Vagina (tissue), 2 donors: ENCODE data around the gene ILF3.

ENCODE experiments used
- CTCF ChIP-seq, 3 experiments: fragments of 450-650 bp in 2 of 3; fragments of 200-600 bp in 1 of 3; sonication (generic) in 1 of 3; IDR thresholded peaks; one replicate each; pipeline ENCODE4 v1.5.1; 2017 to 2019; ENCODE audit warnings: antibody characterized with exemption in 3 of 3, mild to moderate bottlenecking in 2 of 3, moderate library complexity in 2 of 3
- POLR2A ChIP-seq, 2 donors: fragments of 450-650 bp; IDR thresholded peaks; one replicate each; pipeline ENCODE4 v1.6.1; 2017; ENCODE audit warnings: antibody characterized with exemption in 2 of 2, mild to moderate bottlenecking in 2 of 2, moderate library complexity in 2 of 2
- POLR2AphosphoS5 ChIP-seq, 2 donors: sonication (generic); formaldehyde crosslinking; IDR thresholded peaks; one replicate each; pipeline ENCODE4 v1.9.0; 2017; ENCODE audit warnings: antibody characterized with exemption in 2 of 2, mild to moderate bottlenecking in 2 of 2, low read depth in 1 of 2; ENCODE audit not compliant: insufficient read depth in 1 of 2

GRCh38 chr19:10723591-10723990 lies 69.4 kb downstream of the ILF3 start:
- TF ChIP-seq CTCF (IDR thresholded peaks at IDR 0.05) (no peak), POLR2AphosphoS5 (IDR thresholded peaks at IDR 0.05; ENCODE audit: insufficient read depth in 1 of 2, low read depth in 1 of 2) (no peak), POLR2A (IDR thresholded peaks at IDR 0.05) (no peak)
